Adrenal gland (tissue), 5 donors: Measurements from ENCODE around the gene NOLC1.

Experiments used
- CTCF ChIP-seq, 6 experiments: fragments of 450-650 bp in 4 of 6; fragments of 200-600 bp in 2 of 6; sonication (generic) in 1 of 6; IDR thresholded peaks; 1 replicate in 5 of 6; 2 replicates in 1 of 6; pipeline versions ENCODE4 v1.5.1 to v1.8.0; 2016 to 2021; ENCODE audit warnings: antibody characterized with exemption in 6 of 6, mild to moderate bottlenecking in 2 of 6, moderate library complexity in 1 of 6
- POLR2A ChIP-seq, 2 donors: fragments of 450-650 bp; IDR thresholded peaks; one replicate each; pipeline ENCODE4 v1.6.1; 2017; ENCODE audit warnings: antibody characterized with exemption in 2 of 2, mild to moderate bottlenecking in 2 of 2, moderate library complexity in 1 of 2
- donor health status: DM: no; HTN: no; CAD: no.

- TF ChIP-seq CTCF (IDR thresholded peaks at IDR 0.05) (no peak), POLR2A (IDR thresholded peaks at IDR 0.05) (no peak)
Measured at GRCh38 chr10:102167861-102168260, 15.7 kb downstream of the NOLC1 start.
